Mesendoderm (in vitro differentiated cells): ENCODE results near the gene CHADL.

ENCODE experiments used
- DNase-seq: peaks from one replicate; pipeline ENCODE4 v3.0.0; 2013
- H2AK5ac ChIP-seq: 2 replicates; pipeline ENCODE4 v1.6.1; 2013; ENCODE audit warnings: low read length, inconsistent platforms
- H2BK120ac ChIP-seq: 2 replicates; pipeline ENCODE4 v1.6.1; 2013; ENCODE audit warnings: low read depth, mild to moderate bottlenecking, low read length, moderate library complexity, mixed read lengths
- H2BK15ac ChIP-seq: replicated peaks from 2 replicates; pipeline ENCODE4 v1.6.1; 2013; ENCODE audit warnings: low read depth, mild to moderate bottlenecking, moderate library complexity
- H2BK5ac ChIP-seq: 2 replicates; pipeline ENCODE4 v1.6.1; 2013; ENCODE audit warnings: low read length, inconsistent platforms
- H3K18ac ChIP-seq: 2 replicates; pipeline ENCODE4 v1.6.1; 2013; ENCODE audit warnings: mild to moderate bottlenecking, low read length, mixed read lengths
- H3K23ac ChIP-seq: one replicate; pipeline ENCODE4 v1.6.1; 2013; ENCODE audit warnings: low read length
- H3K27ac ChIP-seq: 2 replicates; pipeline ENCODE4 v1.5.1; 2013; ENCODE audit warnings: low read depth, mild to moderate bottlenecking, inconsistent platforms, low read length, moderate library complexity
- H3K27me3 ChIP-seq: 2 replicates; pipeline ENCODE4 v1.6.1; 2013; ENCODE audit warnings: low read length, control low read depth, mild to moderate bottlenecking, inconsistent platforms; ENCODE audit not compliant: insufficient read depth, poor library complexity
- H3K36me3 ChIP-seq: 2 replicates; pipeline ENCODE4 v1.6.1; 2013; ENCODE audit warnings: low read length, inconsistent platforms; ENCODE audit not compliant: control insufficient read depth, insufficient read depth
- H3K4ac ChIP-seq: one replicate; pipeline ENCODE4 v1.6.1; 2013; ENCODE audit warnings: low read depth, mild to moderate bottlenecking, low read length, moderate library complexity
- H3K4me1 ChIP-seq: 2 replicates; pipeline ENCODE4 v1.6.1; 2013; ENCODE audit warnings: low read depth, low read length, inconsistent platforms; ENCODE audit not compliant: control insufficient read depth
- H3K4me2 ChIP-seq: 2 replicates; pipeline ENCODE4 v1.6.1; 2013; ENCODE audit warnings: low read length
- H3K4me3 ChIP-seq: 2 replicates; pipeline ENCODE4 v1.5.1; 2013; ENCODE audit warnings: mild to moderate bottlenecking, low read length
- H3K56ac ChIP-seq: one replicate; pipeline ENCODE4 v1.6.1; 2013; ENCODE audit warnings: low read length
- H3K79me1 ChIP-seq: 2 replicates; pipeline ENCODE4 v1.6.1; 2013; ENCODE audit warnings: low read length, inconsistent platforms
- H3K79me2 ChIP-seq: 2 replicates; pipeline ENCODE4 v1.6.1; 2013; ENCODE audit warnings: mild to moderate bottlenecking, low read length; ENCODE audit not compliant: control insufficient read depth, insufficient read depth
- H3K9ac ChIP-seq: 2 replicates; pipeline ENCODE4 v1.6.1; 2013; ENCODE audit warnings: low read length, inconsistent platforms
- H4K5ac ChIP-seq: one replicate; pipeline ENCODE4 v1.6.1; 2013; ENCODE audit warnings: low read length
- H4K8ac ChIP-seq: one replicate; pipeline ENCODE4 v1.6.1; 2013; ENCODE audit warnings: low read depth, mild to moderate bottlenecking, control low read depth, low read length, moderate library complexity
- WGBS: extraction: QIAGEN DNeasy Blood & Tissue Kit; methylation state at CpG from one replicate; pipeline ENCODE4 v1.1.7; 2013; ENCODE audit warnings: low lambda C conversion rate, missing lambda C conversion rate; ENCODE audit not compliant: insufficient coverage; ENCODE audit errors: extremely low coverage; 5-methylcytosine and 5-hydroxymethylcytosine counted together

CHADL gene

DNA sequence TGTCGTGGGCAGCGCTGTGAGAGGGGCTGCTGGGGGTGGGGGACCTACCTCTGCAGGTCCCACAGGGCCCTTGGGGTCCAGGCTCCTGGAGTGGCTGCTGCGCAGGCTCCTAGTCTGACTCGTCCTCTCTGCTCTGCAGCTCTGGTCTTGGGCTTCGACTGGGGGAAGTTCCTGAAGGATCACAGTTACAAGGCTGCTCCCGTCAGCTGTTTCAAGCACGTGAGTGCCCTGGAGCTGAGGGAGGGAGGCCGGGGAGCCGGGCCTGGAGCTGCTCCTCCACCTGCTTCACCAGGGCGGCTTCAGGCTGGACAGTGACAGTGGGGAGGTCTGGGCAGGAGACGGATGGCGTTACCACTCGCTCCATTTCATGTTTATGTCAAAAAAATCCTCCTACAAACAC lies 23.7 kb downstream of the CHADL start:
- no CpG with 5 or more reads among the region's 13 CpGs for WGBS
- Histone ChIP-seq H4K8ac (no peak overlapping the region), H3K79me2 (no peaks in the 10 kb centered on the region), H3K56ac (peak overlapping the region; percentile 25), H3K4me1 (no peaks in the 10 kb centered on the region), H3K79me1 (no peaks in the 10 kb centered on the region), H3K23ac (no peak overlapping the region), H3K27me3 (no peaks in the 10 kb centered on the region), H3K18ac (no peak overlapping the region), H3K4me3 (no peak overlapping the region), H3K9ac (no peak overlapping the region), H2AK5ac (no peak overlapping the region), H3K4me2 (no peak overlapping the region), H2BK15ac (no peak overlapping the region), H4K5ac (no peak overlapping the region), H2BK120ac (no peak overlapping the region), H3K4ac (no peak overlapping the region), H3K36me3 (peaks cover 12% of the 10 kb centered on the region), H2BK5ac (no peak overlapping the region), H3K27ac (peak overlapping the region; percentile 12)
- DNase-seq = no peak

DNA sequence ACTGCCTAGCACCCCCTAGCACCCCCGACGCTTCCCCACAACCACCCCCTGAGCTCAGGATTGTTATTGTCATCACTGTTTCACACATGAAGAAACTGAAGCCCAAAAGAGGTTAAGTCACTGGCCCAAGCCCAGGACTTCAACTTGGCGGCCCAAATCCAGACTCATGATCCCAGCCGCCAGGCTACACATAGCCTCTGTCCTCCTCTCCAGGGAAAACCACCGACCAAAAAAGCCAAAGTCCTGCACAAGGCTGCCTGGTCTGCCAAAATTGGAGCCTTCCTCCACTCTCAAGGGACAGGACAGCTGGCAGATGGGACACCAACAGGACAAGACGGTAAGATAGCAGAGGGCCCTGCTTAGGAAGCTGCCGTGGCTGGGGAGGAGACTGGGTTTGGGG lies 24.8 kb downstream of the CHADL start:
- DNase-seq = no peak
- Histone ChIP-seq H3K79me1 (no peaks in the 10 kb centered on the region), H3K56ac (no peak overlapping the region), H3K27me3 (no peaks in the 10 kb centered on the region), H2BK5ac (no peak overlapping the region), H2BK15ac (no peak overlapping the region), H2BK120ac (no peak overlapping the region), H3K4me1 (no peaks in the 10 kb centered on the region), H3K36me3 (peaks cover 10% of the 10 kb centered on the region), H2AK5ac (no peak overlapping the region), H3K4me3 (no peak overlapping the region), H3K9ac (no peak overlapping the region), H3K23ac (no peak overlapping the region), H3K18ac (no peak overlapping the region), H3K79me2 (no peaks in the 10 kb centered on the region), H4K5ac (no peak overlapping the region), H4K8ac (no peak overlapping the region), H3K27ac (no peak overlapping the region), H3K4ac (no peak overlapping the region), H3K4me2 (no peak overlapping the region)
- no CpG with 5 or more reads among the region's 7 CpGs for WGBS

DNA sequence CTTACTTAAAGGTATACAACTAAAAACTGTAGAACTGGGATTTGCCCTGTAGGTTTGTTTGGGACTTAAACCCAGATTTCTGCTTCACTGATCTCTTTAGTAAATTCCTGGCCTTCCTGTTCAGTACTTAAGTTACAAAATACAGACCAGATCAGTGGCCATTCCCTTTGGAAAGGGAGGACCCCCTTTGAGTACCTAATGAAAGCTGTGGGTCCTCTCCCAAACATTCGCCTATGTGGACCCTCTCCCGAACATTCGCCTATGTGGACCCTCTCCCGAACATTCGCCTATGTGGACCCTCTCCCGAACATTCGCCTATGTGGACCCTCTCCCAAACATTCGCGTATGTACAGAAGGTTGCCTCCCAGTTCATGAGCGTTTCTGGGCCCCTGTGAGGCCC lies 25.3 kb downstream of the CHADL start:
- H3K4me3 ChIP-seq = no peak overlapping the region
- peaks cover 7% of the 10 kb centered on the region for H3K36me3 ChIP-seq
- H3K18ac ChIP-seq = no peak overlapping the region
- H3K4me1 ChIP-seq = no peaks in the 10 kb centered on the region
- no peak overlapping the region for H3K23ac ChIP-seq
- H3K79me1 ChIP-seq = no peaks in the 10 kb centered on the region
- no peak overlapping the region for H3K27ac ChIP-seq
- no peak overlapping the region for H2BK15ac ChIP-seq
- no peak overlapping the region for H4K8ac ChIP-seq
- H2BK5ac ChIP-seq = no peak overlapping the region
- WGBS = no CpG with 5 or more reads among the region's 10 CpGs
- H3K4me2 ChIP-seq = no peak overlapping the region
- no peaks in the 10 kb centered on the region for H3K79me2 ChIP-seq
- no peak overlapping the region for H2BK120ac ChIP-seq
- H2AK5ac ChIP-seq = no peak overlapping the region
- H3K27me3 ChIP-seq = no peaks in the 10 kb centered on the region
- H4K5ac ChIP-seq = no peak overlapping the region
- no peak overlapping the region for H3K56ac ChIP-seq
- H3K4ac ChIP-seq = no peak overlapping the region
- DNase-seq = no peak
- H3K9ac ChIP-seq = no peak overlapping the region

DNA sequence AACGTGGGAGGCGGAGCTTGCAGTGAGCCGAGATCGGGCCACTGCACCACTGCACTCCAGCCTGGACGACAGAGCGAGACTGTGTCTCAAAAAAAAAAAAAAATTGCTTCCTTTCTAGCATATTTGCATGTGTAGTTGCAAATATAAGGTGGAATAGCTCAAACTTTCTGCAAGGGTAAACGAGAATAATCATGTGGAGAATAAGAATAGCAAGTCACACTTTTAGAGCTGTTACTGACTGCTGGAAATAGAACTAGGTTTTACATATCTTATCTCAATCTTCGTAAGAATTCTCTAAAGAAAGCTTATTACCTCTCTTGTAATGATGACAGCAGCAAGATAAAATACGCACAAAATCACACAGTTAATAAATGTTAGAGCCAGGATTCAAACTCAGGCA lies 34.0 kb downstream of the CHADL start:
- WGBS = no CpG with 5 or more reads among the region's 9 CpGs
- no peak for DNase-seq
- Histone ChIP-seq H3K27ac (no peak overlapping the region), H3K36me3 (no peaks in the 10 kb centered on the region), H3K56ac (no peak overlapping the region), H3K18ac (no peak overlapping the region), H3K23ac (no peak overlapping the region), H2BK5ac (no peak overlapping the region), H4K5ac (no peak overlapping the region), H3K27me3 (no peaks in the 10 kb centered on the region), H3K4ac (no peak overlapping the region), H3K4me3 (no peak overlapping the region), H2BK120ac (no peak overlapping the region), H3K9ac (no peak overlapping the region), H3K4me2 (no peak overlapping the region), H3K4me1 (no peaks in the 10 kb centered on the region), H2BK15ac (no peak overlapping the region), H2AK5ac (no peak overlapping the region), H4K8ac (no peak overlapping the region), H3K79me2 (peaks cover 4% of the 10 kb centered on the region), H3K79me1 (peaks cover 4% of the 10 kb centered on the region)

DNA sequence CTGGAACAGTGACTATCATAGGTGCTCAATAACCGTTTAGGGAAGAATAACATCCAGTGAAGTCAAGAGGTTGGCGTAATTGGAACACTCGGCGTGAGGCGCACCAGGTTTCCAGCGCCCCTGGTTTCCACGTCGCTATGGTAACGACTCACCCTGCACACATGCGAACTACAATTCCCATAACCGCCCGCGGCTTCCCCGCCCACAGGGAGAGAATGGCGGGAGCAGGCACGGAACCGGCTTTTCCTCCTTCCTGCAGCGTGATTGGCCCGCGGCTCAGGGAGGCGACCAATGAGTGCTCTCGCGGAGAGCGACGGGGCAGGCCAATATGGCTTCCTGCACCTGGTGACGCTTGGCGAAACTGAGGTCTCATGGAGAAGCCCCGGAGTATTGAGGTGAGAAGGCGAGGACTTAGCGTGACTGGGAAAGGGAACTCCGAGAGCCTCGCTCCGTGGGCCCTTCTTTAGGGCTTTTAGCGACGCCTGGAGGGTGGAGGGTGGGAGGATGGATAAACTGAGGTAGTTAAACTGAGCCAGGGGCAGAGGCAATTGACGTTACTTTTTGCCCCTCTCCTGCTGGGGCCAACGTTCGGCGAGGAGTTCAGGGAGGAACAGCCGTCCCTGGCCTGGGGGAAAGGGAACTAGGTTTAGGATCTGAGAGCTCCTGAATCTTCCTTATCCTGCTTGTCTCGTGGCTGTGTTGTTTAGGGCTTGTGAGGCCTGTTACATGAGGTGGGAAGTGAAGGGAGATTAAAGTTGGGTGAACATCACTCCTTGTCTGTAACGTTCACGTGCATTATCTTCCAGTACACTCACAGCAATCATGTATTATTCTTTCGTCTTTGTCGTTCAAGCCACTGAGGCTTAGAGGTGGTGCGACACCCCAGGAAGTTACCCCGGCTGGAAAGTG lies 35.5 kb downstream of the CHADL start, which contains the start of gene L3MBTL2:
Gene L3MBTL2 (plus strand): TSS at position 321 of the 909 bp plus-strand sequence. CDS start 51 bp downstream, at position 372.
- Histone ChIP-seq H3K79me2 (peaks cover 4% of the 10 kb centered on the region), H3K56ac (peak within 1 kb of the TSS; percentile 85), H2BK120ac (no peak within 1 kb of the TSS), H4K5ac (no peak within 1 kb of the TSS), H3K23ac (no peak within 1 kb of the TSS), H3K4me1 (no peaks in the 10 kb centered on the region), H3K18ac (no peak within 1 kb of the TSS), H3K27me3 (no peaks in the 10 kb centered on the region), H3K36me3 (no peaks in the 10 kb centered on the region), H3K79me1 (peaks cover 4% of the 10 kb centered on the region), H3K4me3 (peak within 1 kb of the TSS; percentile 49), H2BK15ac (no peak within 1 kb of the TSS), H2BK5ac (no peak within 1 kb of the TSS), H3K9ac (peak within 1 kb of the TSS; percentile 70), H2AK5ac (peak within 1 kb of the TSS; percentile 15), H3K4me2 (peak within 1 kb of the TSS; percentile 49), H3K27ac (no peak within 1 kb of the TSS), H3K4ac (no peak within 1 kb of the TSS), H4K8ac (no peak within 1 kb of the TSS)
- DNase-seq = peak; percentile 99
- WGBS = no CpG with 5 or more reads among the region's 47 CpGs
